HFFc6 (cell line): Measurements from ENCODE around the gene NDST4. TPM values are rescaled to one million over a fixed set of nuclear protein-coding genes. Genes with fewer than 3 reads are reported as not detected.

Source experiments
- DNase-seq: peaks from one replicate; pipeline ENCODE4 v3.0.0-alpha.2; 2018
- H3K27ac Mint-ChIP-seq: 2 replicates; pipeline ENCODE4 v1.8.0; 2020; ENCODE audit warnings: mild to moderate bottlenecking, mixed read lengths
- H3K27me3 Mint-ChIP-seq: 2 replicates; pipeline ENCODE4 v1.8.0; 2021; ENCODE audit warnings: mild to moderate bottlenecking, moderate library complexity, mixed read lengths; ENCODE audit not compliant: insufficient read depth
- H3K36me3 Mint-ChIP-seq: 2 replicates; pipeline ENCODE4 v1.8.0; 2021; ENCODE audit warnings: low read depth, mixed read lengths
- H3K4me1 Mint-ChIP-seq: 2 replicates; pipeline ENCODE4 v1.8.0; 2020; ENCODE audit warnings: low read depth, mixed read lengths
- H3K4me3 Mint-ChIP-seq: 2 replicates; pipeline ENCODE4 v1.8.0; 2020; ENCODE audit warnings: mild to moderate bottlenecking, moderate library complexity, mixed read lengths
- H3K9me3 Mint-ChIP-seq: 2 replicates; pipeline ENCODE4 v1.8.0; 2020; ENCODE audit warnings: mild to moderate bottlenecking, mixed read lengths
- CTCF ChIP-seq: fragments of 200-600 bp; sonication (generic); IDR thresholded peaks from 2 replicates; pipeline ENCODE4 v1.5.0; 2021; ENCODE audit warnings: antibody characterized with exemption, mild to moderate bottlenecking
- total RNA-seq, 6 experiments: library from RNA; stranded (reverse); fragmentation: NEBNext Ultra II Directional; extraction: Animal tissue kit (Norgen Biotek cat#: 25700); gene quantifications; 2 replicates in 1 of 6; 3 replicates in 5 of 6; pipeline ENCODE4 v1.2.3, GENCODE V29; 2021

Gene NDST4
- total RNA-seq, 6 experiments from 2014 or later: not detected

- Mint-ChIP-seq H3K27ac (no peak overlapping the region), H3K36me3 (no peaks in the 10 kb centered on the region), H3K4me3 (no peak overlapping the region), H3K27me3 (no peaks in the 10 kb centered on the region), H3K4me1 (no peaks in the 10 kb centered on the region), H3K9me3 (no peaks in the 10 kb centered on the region; the same call in 1 of the 2 replicates)
- TF ChIP-seq CTCF: no peak
- DNase-seq: no peak
Observed at GRCh38 chr4:115152081-115152480, 38.7 kb upstream of the NDST4 start.

DNA sequence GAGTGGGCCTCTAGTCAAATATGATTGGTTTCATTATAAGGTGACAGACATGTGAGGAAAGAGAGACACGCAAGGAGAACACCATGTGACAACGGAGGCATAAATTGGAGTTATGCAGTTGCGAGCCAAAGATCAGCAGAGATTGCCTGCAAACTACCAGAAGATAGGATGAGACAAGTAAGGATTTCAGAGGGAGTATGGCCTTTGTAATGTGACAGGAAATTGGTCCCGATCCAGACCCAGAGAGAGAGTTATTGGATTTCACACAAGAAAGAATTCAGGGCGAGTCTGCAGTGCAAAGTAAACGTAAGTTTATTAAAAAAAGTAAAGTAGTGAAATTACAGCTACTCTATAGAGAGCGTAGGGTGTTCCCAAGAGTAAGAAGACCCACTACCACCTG lies 35.7 kb upstream of the NDST4 start:
- H3K9me3 Mint-ChIP-seq: peaks cover 7% of the 10 kb centered on the region
- no peaks in the 10 kb centered on the region for H3K27me3 Mint-ChIP-seq
- H3K4me3 Mint-ChIP-seq: no peak overlapping the region
- H3K4me1 Mint-ChIP-seq: no peaks in the 10 kb centered on the region
- no peak for DNase-seq
- TF ChIP-seq CTCF: no peak
- no peaks in the 10 kb centered on the region for H3K36me3 Mint-ChIP-seq
- no peak overlapping the region for H3K27ac Mint-ChIP-seq

GRCh38 chr4:115145393-115146160 lies 32.2 kb upstream of the NDST4 start:
- H3K4me1 Mint-ChIP-seq: no peaks in the 10 kb centered on the region
- DNase-seq: no peak
- no peak overlapping the region for H3K27ac Mint-ChIP-seq
- no peak for TF ChIP-seq CTCF
- no peaks in the 10 kb centered on the region for H3K36me3 Mint-ChIP-seq
- H3K9me3 Mint-ChIP-seq: peaks cover 7% of the 10 kb centered on the region
- H3K4me3 Mint-ChIP-seq: no peak overlapping the region
- no peaks in the 10 kb centered on the region for H3K27me3 Mint-ChIP-seq

DNA sequence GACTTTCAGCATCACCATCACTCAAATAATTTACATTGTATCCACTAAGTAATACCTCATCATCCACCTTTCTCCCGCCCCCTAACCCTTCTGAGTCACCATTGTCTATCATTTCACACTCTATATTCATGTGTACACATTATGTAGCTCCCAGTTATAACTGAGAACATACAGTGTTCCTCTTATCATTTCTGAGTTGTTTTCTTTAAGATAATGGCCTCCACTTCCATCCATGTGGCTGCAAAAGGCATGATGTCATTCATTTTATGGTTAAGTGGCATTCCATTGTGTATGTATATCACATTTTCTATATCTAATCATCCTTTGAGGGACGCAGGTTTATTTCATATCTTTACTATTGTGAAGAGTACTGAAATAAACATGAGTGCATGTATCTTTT lies 14.6 kb upstream of the NDST4 start:
- Mint-ChIP-seq H3K27me3 (no peaks in the 10 kb centered on the region), H3K4me1 (no peaks in the 10 kb centered on the region), H3K27ac (no peak overlapping the region), H3K36me3 (no peaks in the 10 kb centered on the region), H3K9me3 (peaks cover 9% of the 10 kb centered on the region), H3K4me3 (no peak overlapping the region)
- no peak for TF ChIP-seq CTCF
- DNase-seq: no peak

DNA sequence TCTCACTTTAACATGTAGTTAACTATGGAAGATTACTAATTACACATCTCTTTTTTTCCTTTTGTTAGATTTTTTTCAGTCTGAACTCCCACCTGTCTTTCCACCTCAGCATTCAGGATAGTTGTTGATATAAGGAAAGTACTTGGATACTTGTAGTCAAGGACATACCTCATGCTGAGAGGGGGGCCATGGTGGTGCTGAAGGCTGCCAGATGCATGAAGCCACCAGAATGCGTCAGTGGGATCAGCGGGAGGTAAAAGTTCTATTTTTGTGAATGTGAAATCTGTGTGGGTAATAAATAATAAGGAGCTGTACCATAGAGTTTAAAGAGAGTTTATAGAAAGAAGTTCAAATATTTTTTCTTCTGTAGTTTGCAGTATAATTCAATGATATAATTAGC lies 13.1 kb upstream of the NDST4 start:
- no peaks in the 10 kb centered on the region for H3K27me3 Mint-ChIP-seq
- H3K9me3 Mint-ChIP-seq: peaks cover 9% of the 10 kb centered on the region
- DNase-seq: no peak
- no peak for TF ChIP-seq CTCF
- no peak overlapping the region for H3K4me3 Mint-ChIP-seq
- no peaks in the 10 kb centered on the region for H3K4me1 Mint-ChIP-seq
- H3K36me3 Mint-ChIP-seq: no peaks in the 10 kb centered on the region
- H3K27ac Mint-ChIP-seq: no peak overlapping the region
